Brain microvascular endothelial cell (primary cell): Measurements from ENCODE around the gene CDH18.

Source experiments
- DNase-seq: peaks from one replicate; pipeline ENCODE4 v3.0.0-alpha.2; 2020
- H3K27ac ChIP-seq: fragments of 250-450 bp; sonication (Bioruptor Pico); 2 replicates; pipeline ENCODE4 v1.5.1; 2020; ENCODE audit warnings: mild to moderate bottlenecking, moderate library complexity
- H3K27me3 ChIP-seq: fragments of 250-450 bp; sonication (Bioruptor Pico); replicated peaks from 2 replicates; pipeline ENCODE4 v1.5.1; 2020; ENCODE audit warnings: mild to moderate bottlenecking
- H3K36me3 ChIP-seq: fragments of 250-450 bp; sonication (Bioruptor Pico); replicated peaks from 2 replicates; pipeline ENCODE4 v1.5.1; 2020; ENCODE audit warnings: mild to moderate bottlenecking
- H3K4me3 ChIP-seq: 2 replicates; pipeline ENCODE4 v1.5.1; 2011; ENCODE audit warnings: low read depth, mild to moderate bottlenecking, control low read depth, low read length, moderate library complexity
- in situ Hi-C: cut with HindIII; loops from 2 replicates; pipeline ENCODE4 v1.10.0; 2017; ENCODE audit warnings: low sequenced_read_pairs, low pct_ligation_motif_present
- TF ChIP-seq, protein P1 (sequence below): IDR thresholded peaks from 2 replicates; pipeline ENCODE4 v1.5.1; 2011; ENCODE audit warnings: low read depth, mild to moderate bottlenecking, moderate library complexity, low read length, control low read depth, inconsistent platforms; ENCODE audit errors: missing control alignments

Gene CDH18

DNA sequence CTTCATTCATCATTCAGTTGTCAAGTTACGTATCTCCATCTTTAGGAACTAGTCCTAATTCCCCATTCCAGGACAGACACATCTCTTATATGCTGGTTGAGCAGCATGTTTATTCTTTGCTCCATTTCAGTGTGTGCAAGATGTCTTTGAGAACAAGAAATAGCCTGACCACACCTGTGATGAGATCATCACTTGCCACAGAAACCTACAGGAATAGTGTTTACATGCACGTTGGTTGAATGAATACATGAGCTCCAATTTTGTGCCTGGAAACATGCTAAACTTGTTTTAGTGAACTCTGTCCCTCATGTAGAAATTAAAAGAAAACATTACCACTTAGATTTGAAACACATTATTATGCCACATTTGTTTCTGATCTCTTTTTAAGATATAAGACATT lies 489.1 kb downstream of the CDH18 start:
- Histone ChIP-seq H3K27me3 (no peaks in the 10 kb centered on the region), H3K4me3 (no peak overlapping the region), H3K36me3 (no peaks in the 10 kb centered on the region), H3K27ac (no peak overlapping the region)
- TF ChIP-seq, protein P1, sequence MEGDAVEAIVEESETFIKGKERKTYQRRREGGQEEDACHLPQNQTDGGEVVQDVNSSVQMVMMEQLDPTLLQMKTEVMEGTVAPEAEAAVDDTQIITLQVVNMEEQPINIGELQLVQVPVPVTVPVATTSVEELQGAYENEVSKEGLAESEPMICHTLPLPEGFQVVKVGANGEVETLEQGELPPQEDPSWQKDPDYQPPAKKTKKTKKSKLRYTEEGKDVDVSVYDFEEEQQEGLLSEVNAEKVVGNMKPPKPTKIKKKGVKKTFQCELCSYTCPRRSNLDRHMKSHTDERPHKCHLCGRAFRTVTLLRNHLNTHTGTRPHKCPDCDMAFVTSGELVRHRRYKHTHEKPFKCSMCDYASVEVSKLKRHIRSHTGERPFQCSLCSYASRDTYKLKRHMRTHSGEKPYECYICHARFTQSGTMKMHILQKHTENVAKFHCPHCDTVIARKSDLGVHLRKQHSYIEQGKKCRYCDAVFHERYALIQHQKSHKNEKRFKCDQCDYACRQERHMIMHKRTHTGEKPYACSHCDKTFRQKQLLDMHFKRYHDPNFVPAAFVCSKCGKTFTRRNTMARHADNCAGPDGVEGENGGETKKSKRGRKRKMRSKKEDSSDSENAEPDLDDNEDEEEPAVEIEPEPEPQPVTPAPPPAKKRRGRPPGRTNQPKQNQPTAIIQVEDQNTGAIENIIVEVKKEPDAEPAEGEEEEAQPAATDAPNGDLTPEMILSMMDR, result no peak
- DNase-seq, result no peak
- in situ Hi-C loops, result no loop called here

GRCh38 chr5:19497229-19497815 lies 490.7 kb downstream of the CDH18 start:
- in situ Hi-C loops, result no loop called here
- Histone ChIP-seq H3K27me3 (no peaks in the 10 kb centered on the region), H3K36me3 (no peaks in the 10 kb centered on the region), H3K27ac (no peak overlapping the region), H3K4me3 (no peak overlapping the region)
- TF ChIP-seq, protein P1, result no peak
- no peak for DNase-seq

GRCh38 chr5:19496056-19496455 lies 491.9 kb downstream of the CDH18 start:
- TF ChIP-seq, protein P1, result no peak
- in situ Hi-C loops, result no loop called here
- Histone ChIP-seq H3K36me3 (no peaks in the 10 kb centered on the region), H3K27ac (no peak overlapping the region), H3K4me3 (no peak overlapping the region), H3K27me3 (no peaks in the 10 kb centered on the region)
- DNase-seq, result no peak

DNA sequence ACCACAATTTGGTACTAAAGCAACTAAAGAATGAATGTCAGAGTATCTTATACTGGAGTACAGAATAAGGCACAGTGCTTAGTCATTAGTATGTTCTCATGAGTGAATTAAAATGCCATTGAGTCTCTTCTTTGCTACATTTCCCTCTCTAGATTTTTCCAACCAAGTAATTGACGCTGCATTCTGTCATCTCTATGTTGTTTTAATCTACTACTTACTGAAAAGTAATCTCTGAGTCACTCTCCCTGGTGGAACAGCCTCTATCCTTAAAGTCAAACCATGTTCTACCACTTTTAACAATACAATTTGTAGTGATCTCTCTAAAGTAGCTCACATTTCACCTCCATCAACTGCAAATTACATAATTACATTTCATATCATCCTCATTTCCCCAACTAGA lies 495.1 kb downstream of the CDH18 start:
- no peaks in the 10 kb centered on the region for H3K27me3 ChIP-seq
- H3K4me3 ChIP-seq, result no peak overlapping the region
- H3K27ac ChIP-seq, result no peak overlapping the region
- in situ Hi-C loops, result no loop called here
- TF ChIP-seq, protein P1, result no peak
- H3K36me3 ChIP-seq, result no peaks in the 10 kb centered on the region
- DNase-seq, result no peak

- TF ChIP-seq, protein P1, result no peak
- Histone ChIP-seq H3K27me3 (no peaks in the 10 kb centered on the region), H3K36me3 (no peaks in the 10 kb centered on the region), H3K4me3 (no peak overlapping the region), H3K27ac (no peak overlapping the region)
- in situ Hi-C loops, result no loop called here
- DNase-seq, result no peak
Observed at GRCh38 chr5:19488786-19489185, 499.2 kb downstream of the CDH18 start.

DNA sequence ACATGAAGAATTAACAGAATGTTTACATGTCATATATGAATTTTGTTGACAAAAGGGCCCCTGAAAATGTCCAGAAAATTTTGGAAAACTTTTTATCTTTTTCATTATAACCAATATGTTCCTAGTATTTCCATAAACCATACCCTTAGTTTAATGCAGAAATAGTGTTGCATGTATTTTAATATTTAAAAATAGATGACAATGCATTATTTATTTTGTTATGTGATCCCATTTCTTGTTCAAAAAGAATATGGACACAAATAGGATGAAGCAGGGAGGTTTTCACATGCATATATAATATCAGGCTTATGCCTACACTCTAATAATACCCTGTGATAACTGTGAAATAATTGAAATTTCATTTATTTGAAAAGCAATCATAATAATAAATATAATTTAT lies 500.5 kb downstream of the CDH18 start:
- in situ Hi-C loops, result no loop called here
- no peak overlapping the region for H3K4me3 ChIP-seq
- TF ChIP-seq, protein P1, result no peak
- H3K27me3 ChIP-seq, result no peaks in the 10 kb centered on the region
- no peak for DNase-seq
- H3K27ac ChIP-seq, result no peak overlapping the region
- H3K36me3 ChIP-seq, result no peaks in the 10 kb centered on the region
